ENCODE data around the gene XPR1. TPM values are rescaled to one million over a fixed set of nuclear protein-coding genes. Genes with fewer than 3 reads are reported as not detected.
"Not testable (repeated sequence)": the region's sequence is repeated elsewhere in the genome, so short reads cannot be mapped to it uniquely, and the experiment has no call there.

Gene XPR1
- total RNA-seq, 1 donor from 2014 or later, result 35.2 TPM

DNA sequence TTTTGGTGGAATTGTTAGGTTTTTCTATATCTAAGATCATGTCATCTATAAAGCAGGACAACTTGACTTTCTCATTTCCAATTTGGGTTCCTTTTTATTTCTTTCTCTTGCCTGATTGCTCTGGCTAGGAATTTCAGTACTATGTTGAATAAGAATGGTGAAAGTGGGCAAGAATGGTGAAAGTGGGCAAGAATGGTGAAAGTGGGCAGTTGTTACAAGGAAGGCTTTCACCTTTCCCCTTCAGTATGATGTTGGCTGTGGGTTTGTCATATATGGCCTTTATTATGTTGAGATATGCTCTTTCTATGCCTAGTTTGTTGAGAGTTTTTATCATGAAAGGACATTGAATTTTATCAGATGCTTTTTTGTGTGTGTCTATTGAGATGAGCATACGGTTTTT lies 64.5 kb downstream of the XPR1 start:
- FAIRE-seq, result no peak
- H3K4me3 Mint-ChIP-seq (ENCODE audit: unreplicated experiment), result no peak overlapping the region
- no peak overlapping the region for H3K9ac ChIP-seq (ENCODE audit: low read length)
- H3K36me3 Mint-ChIP-seq (ENCODE audit: low read depth, unreplicated experiment), result peaks cover 4% of the 10 kb centered on the region
- H3K9me3 ChIP-seq (ENCODE audit: insufficient read depth, low read depth, low read length), result no peaks in the 10 kb centered on the region
- H3K27ac ChIP-seq (ENCODE audit: low read depth, low read length), result no peak overlapping the region
- peaks cover 3% of the 10 kb centered on the region for H3K4me1 ChIP-seq (ENCODE audit: insufficient read depth, low read length)
- no peaks in the 10 kb centered on the region for H3K4me1 Mint-ChIP-seq (ENCODE audit: low read depth, unreplicated experiment)
- DNase-seq (ENCODE audit: low read depth), result no peak
- peaks cover 15% of the 10 kb centered on the region for H3K9me3 Mint-ChIP-seq (ENCODE audit: unreplicated experiment)
- H4K20me1 ChIP-seq (ENCODE audit: insufficient read depth, low read length), result peaks cover 15% of the 10 kb centered on the region
- H3K27ac Mint-ChIP-seq (ENCODE audit: unreplicated experiment), result no peak overlapping the region
- no peak overlapping the region for H3K4me3 ChIP-seq (ENCODE audit: insufficient read depth, low read depth, low read length)
- H3K4me2 ChIP-seq (ENCODE audit: low read length), result no peak overlapping the region
- peaks cover 11% of the 10 kb centered on the region for H3K79me2 ChIP-seq (ENCODE audit: insufficient read depth, low read length)
- no peak for TF ChIP-seq EZH2 (IDR thresholded peaks at IDR 0.05; ENCODE audit: insufficient read depth, low read length)
- TF ChIP-seq, protein P1, sequence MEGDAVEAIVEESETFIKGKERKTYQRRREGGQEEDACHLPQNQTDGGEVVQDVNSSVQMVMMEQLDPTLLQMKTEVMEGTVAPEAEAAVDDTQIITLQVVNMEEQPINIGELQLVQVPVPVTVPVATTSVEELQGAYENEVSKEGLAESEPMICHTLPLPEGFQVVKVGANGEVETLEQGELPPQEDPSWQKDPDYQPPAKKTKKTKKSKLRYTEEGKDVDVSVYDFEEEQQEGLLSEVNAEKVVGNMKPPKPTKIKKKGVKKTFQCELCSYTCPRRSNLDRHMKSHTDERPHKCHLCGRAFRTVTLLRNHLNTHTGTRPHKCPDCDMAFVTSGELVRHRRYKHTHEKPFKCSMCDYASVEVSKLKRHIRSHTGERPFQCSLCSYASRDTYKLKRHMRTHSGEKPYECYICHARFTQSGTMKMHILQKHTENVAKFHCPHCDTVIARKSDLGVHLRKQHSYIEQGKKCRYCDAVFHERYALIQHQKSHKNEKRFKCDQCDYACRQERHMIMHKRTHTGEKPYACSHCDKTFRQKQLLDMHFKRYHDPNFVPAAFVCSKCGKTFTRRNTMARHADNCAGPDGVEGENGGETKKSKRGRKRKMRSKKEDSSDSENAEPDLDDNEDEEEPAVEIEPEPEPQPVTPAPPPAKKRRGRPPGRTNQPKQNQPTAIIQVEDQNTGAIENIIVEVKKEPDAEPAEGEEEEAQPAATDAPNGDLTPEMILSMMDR (IDR thresholded peaks at IDR 0.05; ENCODE audit: insufficient read depth, low read depth, low read length), result no peak
- H2AFZ ChIP-seq (ENCODE audit: low read depth, low read length), result no peak overlapping the region
- H3K36me3 ChIP-seq (ENCODE audit: insufficient read depth, low read length), result no peaks in the 10 kb centered on the region
- H3K27me3 ChIP-seq (ENCODE audit: insufficient read depth, low read length), result no peaks in the 10 kb centered on the region
- no peaks in the 10 kb centered on the region for H3K27me3 Mint-ChIP-seq (ENCODE audit: low read depth, unreplicated experiment)

DNA sequence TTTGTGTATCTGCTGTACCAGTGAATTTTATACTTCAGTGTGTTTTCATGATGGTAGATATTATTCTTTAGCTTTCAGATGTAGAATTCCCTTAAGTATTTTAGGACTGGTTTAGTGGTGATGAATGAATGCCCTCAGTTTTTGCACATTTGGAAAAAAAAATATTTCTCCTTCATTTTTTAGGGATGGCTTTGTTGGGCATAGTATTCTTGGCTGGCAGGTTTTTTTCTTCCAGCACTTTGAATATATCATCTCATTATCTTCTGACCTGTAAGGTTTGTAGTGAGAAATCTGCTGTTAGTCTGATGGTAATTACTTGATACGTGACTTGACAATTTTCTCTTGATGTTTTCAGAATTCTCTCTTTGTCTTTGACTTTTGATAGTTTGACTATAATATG lies 66.8 kb downstream of the XPR1 start:
- DNase-seq (ENCODE audit: low read depth), result no peak
- Histone ChIP-seq H3K4me3 (ENCODE audit: insufficient read depth, low read depth, low read length) (no peak overlapping the region), H2AFZ (ENCODE audit: low read depth, low read length) (no peak overlapping the region), H3K4me1 (ENCODE audit: insufficient read depth, low read length) (no peaks in the 10 kb centered on the region), H3K4me2 (ENCODE audit: low read length) (no peak overlapping the region), H3K27ac (ENCODE audit: low read depth, low read length) (no peak overlapping the region), H3K27me3 (ENCODE audit: insufficient read depth, low read length) (no peaks in the 10 kb centered on the region), H4K20me1 (ENCODE audit: insufficient read depth, low read length) (peaks cover 23% of the 10 kb centered on the region), H3K79me2 (ENCODE audit: insufficient read depth, low read length) (peaks cover 19% of the 10 kb centered on the region), H3K36me3 (ENCODE audit: insufficient read depth, low read length) (no peaks in the 10 kb centered on the region), H3K9me3 (ENCODE audit: insufficient read depth, low read depth, low read length) (no peaks in the 10 kb centered on the region), H3K9ac (ENCODE audit: low read length) (no peak overlapping the region)
- H3K27ac Mint-ChIP-seq (ENCODE audit: unreplicated experiment), result no peak overlapping the region
- no peak for FAIRE-seq
- no peak for TF ChIP-seq EZH2 (IDR thresholded peaks at IDR 0.05; ENCODE audit: insufficient read depth, low read length)
- TF ChIP-seq, protein P1 (IDR thresholded peaks at IDR 0.05; ENCODE audit: insufficient read depth, low read depth, low read length), result no peak
- H3K36me3 Mint-ChIP-seq (ENCODE audit: low read depth, unreplicated experiment), result peaks cover 6% of the 10 kb centered on the region
- H3K9me3 Mint-ChIP-seq (ENCODE audit: unreplicated experiment), result peaks cover 21% of the 10 kb centered on the region
- H3K4me1 Mint-ChIP-seq (ENCODE audit: low read depth, unreplicated experiment), result no peaks in the 10 kb centered on the region
- no peak overlapping the region for H3K4me3 Mint-ChIP-seq (ENCODE audit: unreplicated experiment)
- H3K27me3 Mint-ChIP-seq (ENCODE audit: low read depth, unreplicated experiment), result no peaks in the 10 kb centered on the region

DNA sequence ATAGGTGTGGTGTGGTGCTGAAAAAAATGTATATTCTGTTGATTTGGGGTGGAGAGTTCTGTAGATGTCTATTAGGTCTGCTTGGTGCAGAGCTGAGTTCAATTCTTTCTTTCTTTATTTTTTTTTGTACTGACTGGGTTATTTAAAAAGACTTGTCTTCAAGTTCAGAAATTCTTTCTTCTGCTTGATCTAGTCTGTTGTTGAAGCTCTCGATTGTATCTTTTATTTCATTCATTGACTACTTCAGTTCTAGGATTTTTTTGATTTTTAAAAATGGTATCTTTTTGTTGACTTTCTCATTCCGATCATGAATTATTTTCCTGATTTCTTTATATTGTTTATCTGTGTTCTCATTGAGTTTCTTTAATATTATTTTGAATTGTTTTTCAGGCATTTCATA lies 70.6 kb downstream of the XPR1 start:
- not testable (repeated sequence) for DNase-seq (ENCODE audit: low read depth); H3K27me3 ChIP-seq (ENCODE audit: insufficient read depth, low read length); H3K4me2 ChIP-seq (ENCODE audit: low read length); H3K27ac Mint-ChIP-seq (ENCODE audit: unreplicated experiment); H2AFZ ChIP-seq (ENCODE audit: low read depth, low read length); H3K9me3 ChIP-seq (ENCODE audit: insufficient read depth, low read depth, low read length); H3K4me3 ChIP-seq (ENCODE audit: insufficient read depth, low read depth, low read length); H4K20me1 ChIP-seq (ENCODE audit: insufficient read depth, low read length); H3K36me3 Mint-ChIP-seq (ENCODE audit: low read depth, unreplicated experiment); H3K9ac ChIP-seq (ENCODE audit: low read length); H3K36me3 ChIP-seq (ENCODE audit: insufficient read depth, low read length); H3K4me1 Mint-ChIP-seq (ENCODE audit: low read depth, unreplicated experiment); H3K27me3 Mint-ChIP-seq (ENCODE audit: low read depth, unreplicated experiment); FAIRE-seq; H3K4me1 ChIP-seq (ENCODE audit: insufficient read depth, low read length); H3K4me3 Mint-ChIP-seq (ENCODE audit: unreplicated experiment); H3K27ac ChIP-seq (ENCODE audit: low read depth, low read length)
- peaks cover 15% of the 10 kb centered on the region for H3K9me3 Mint-ChIP-seq (ENCODE audit: unreplicated experiment)
- H3K79me2 ChIP-seq (ENCODE audit: insufficient read depth, low read length), result peaks cover 11% of the 10 kb centered on the region

DNA sequence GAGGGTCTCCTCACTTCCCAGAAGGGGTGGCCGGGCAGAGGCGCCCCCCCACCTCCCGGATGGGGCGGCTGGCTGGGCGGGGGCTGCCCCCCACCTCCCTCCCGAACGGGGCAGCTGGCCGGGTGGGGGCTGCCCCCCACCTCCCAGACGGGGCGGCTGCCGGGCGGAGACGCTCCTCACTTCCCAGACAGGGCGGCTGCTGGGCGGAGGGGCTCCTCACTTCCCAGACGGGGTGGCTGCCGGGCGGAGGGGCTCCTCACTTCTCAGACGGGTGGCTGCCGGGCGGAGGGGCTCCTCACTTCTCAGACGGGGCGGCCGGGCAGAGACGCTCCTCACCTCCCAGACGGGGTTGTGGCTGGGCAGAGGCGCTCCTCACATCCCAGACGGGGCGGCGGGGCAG lies 78.9 kb downstream of the XPR1 start:
- H3K36me3 Mint-ChIP-seq (ENCODE audit: low read depth, unreplicated experiment); H3K9me3 Mint-ChIP-seq (ENCODE audit: unreplicated experiment); H3K9me3 ChIP-seq (ENCODE audit: insufficient read depth, low read depth, low read length); H2AFZ ChIP-seq (ENCODE audit: low read depth, low read length); H3K4me1 ChIP-seq (ENCODE audit: insufficient read depth, low read length); H3K4me2 ChIP-seq (ENCODE audit: low read length); H3K9ac ChIP-seq (ENCODE audit: low read length); H3K36me3 ChIP-seq (ENCODE audit: insufficient read depth, low read length); H3K27ac ChIP-seq (ENCODE audit: low read depth, low read length); H3K4me3 ChIP-seq (ENCODE audit: insufficient read depth, low read depth, low read length); H3K27me3 ChIP-seq (ENCODE audit: insufficient read depth, low read length); H4K20me1 ChIP-seq (ENCODE audit: insufficient read depth, low read length); H3K27ac Mint-ChIP-seq (ENCODE audit: unreplicated experiment); H3K4me3 Mint-ChIP-seq (ENCODE audit: unreplicated experiment); H3K4me1 Mint-ChIP-seq (ENCODE audit: low read depth, unreplicated experiment); H3K79me2 ChIP-seq (ENCODE audit: insufficient read depth, low read length); DNase-seq (ENCODE audit: low read depth); H3K27me3 Mint-ChIP-seq (ENCODE audit: low read depth, unreplicated experiment); FAIRE-seq: not testable (repeated sequence)

DNA sequence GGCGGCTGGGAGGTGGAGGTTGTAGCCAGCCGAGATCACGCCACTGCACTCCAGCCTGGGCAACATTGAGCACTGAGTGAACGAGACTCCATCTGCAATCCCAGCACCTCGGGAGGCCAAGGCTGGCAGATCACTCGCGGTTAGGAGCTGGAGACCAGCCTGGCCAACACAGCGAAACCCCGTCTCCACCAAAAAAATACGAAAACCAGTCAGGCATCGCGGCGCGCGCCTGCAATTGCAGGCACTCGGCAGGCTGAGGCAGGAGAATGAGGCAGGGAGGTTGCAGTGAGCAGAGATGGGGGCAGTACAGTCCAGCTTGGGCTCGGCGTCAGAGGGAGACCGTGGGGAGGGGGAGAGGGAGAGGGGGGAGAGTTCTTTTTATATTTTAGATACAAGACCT lies 79.4 kb downstream of the XPR1 start:
- not testable (repeated sequence) for H3K27me3 ChIP-seq (ENCODE audit: insufficient read depth, low read length); H3K4me2 ChIP-seq (ENCODE audit: low read length); H3K4me3 Mint-ChIP-seq (ENCODE audit: unreplicated experiment); DNase-seq (ENCODE audit: low read depth); H4K20me1 ChIP-seq (ENCODE audit: insufficient read depth, low read length); H3K9ac ChIP-seq (ENCODE audit: low read length); H3K9me3 ChIP-seq (ENCODE audit: insufficient read depth, low read depth, low read length); H3K27me3 Mint-ChIP-seq (ENCODE audit: low read depth, unreplicated experiment); H3K36me3 ChIP-seq (ENCODE audit: insufficient read depth, low read length); FAIRE-seq; H3K4me3 ChIP-seq (ENCODE audit: insufficient read depth, low read depth, low read length); H3K4me1 Mint-ChIP-seq (ENCODE audit: low read depth, unreplicated experiment); H3K9me3 Mint-ChIP-seq (ENCODE audit: unreplicated experiment); H3K79me2 ChIP-seq (ENCODE audit: insufficient read depth, low read length); H3K27ac ChIP-seq (ENCODE audit: low read depth, low read length); H3K36me3 Mint-ChIP-seq (ENCODE audit: low read depth, unreplicated experiment); H2AFZ ChIP-seq (ENCODE audit: low read depth, low read length); H3K4me1 ChIP-seq (ENCODE audit: insufficient read depth, low read length); H3K27ac Mint-ChIP-seq (ENCODE audit: unreplicated experiment)
